GM19193 (cell line): Measurements from ENCODE around the gene TMEM114.

Experiments
- POLR2A ChIP-seq: IDR thresholded peaks from 4 replicates; pipeline ENCODE4 v1.6.1; 2011; ENCODE audit not compliant: insufficient read depth, insufficient read length; ENCODE audit errors: extremely low read depth

The TMEM114 gene

GRCh38 chr16:8572063-8572918 lies 18.0 kb downstream of the TMEM114 start:
- TF ChIP-seq POLR2A = no peak

- TF ChIP-seq POLR2A = no peak
Observed at GRCh38 chr16:8571061-8571596, 19.2 kb downstream of the TMEM114 start.

GRCh38 chr16:8569650-8570346 lies 20.5 kb downstream of the TMEM114 start:
- TF ChIP-seq POLR2A = no peak

GRCh38 chr16:8568231-8568617 lies 22.1 kb downstream of the TMEM114 start:
- no peak for TF ChIP-seq POLR2A

- TF ChIP-seq POLR2A = no peak
Observed at GRCh38 chr16:8567355-8568230, 22.7 kb downstream of the TMEM114 start.

- no peak for TF ChIP-seq POLR2A
Observed at GRCh38 chr16:8565498-8565897, 24.8 kb downstream of the TMEM114 start.

GRCh38 chr16:8564934-8565345 lies 25.4 kb downstream of the TMEM114 start:
- no peak for TF ChIP-seq POLR2A

GRCh38 chr16:8561496-8561895 lies 28.8 kb downstream of the TMEM114 start:
- TF ChIP-seq POLR2A = no peak

- TF ChIP-seq POLR2A = no peak
Observed at GRCh38 chr16:8555400-8555799, 34.9 kb downstream of the TMEM114 start.

GRCh38 chr16:8554881-8555280 lies 35.4 kb downstream of the TMEM114 start:
- TF ChIP-seq POLR2A = no peak

- TF ChIP-seq POLR2A = no peak
Observed at GRCh38 chr16:8554022-8554421, 36.3 kb downstream of the TMEM114 start.

- TF ChIP-seq POLR2A = no peak
Observed at GRCh38 chr16:8552487-8553221, 37.7 kb downstream of the TMEM114 start.

- no peak for TF ChIP-seq POLR2A
Observed at GRCh38 chr16:8551388-8552332, 38.7 kb downstream of the TMEM114 start.
